Tibial nerve (tissue), 4 donors: ENCODE data around the gene FAF2. TPM values are rescaled to one million over a fixed set of nuclear protein-coding genes. Genes with fewer than 3 reads are reported as not detected.
"Not testable (repeated sequence)": the region's sequence is repeated elsewhere in the genome, so short reads cannot be mapped to it uniquely, and the experiment has no call there.

ENCODE experiments used
- DNase-seq, 2 donors: peaks; one replicate each; pipeline ENCODE4 v3.0.0-alpha.2; 2019; ENCODE audit warnings: low spot score in 2 of 2
- H3K27ac ChIP-seq, 4 donors: fragments of 200-600 bp; sonication (generic) in 3 of 4; one replicate each; pipeline ENCODE4 v1.5.1; 2017 to 2019; ENCODE audit warnings: mild to moderate bottlenecking in 1 of 4
- H3K27me3 ChIP-seq, 2 donors: fragments of 200-600 bp; sonication (generic) in 1 of 2; one replicate each; pipeline versions ENCODE4 v1.5.1 to v1.6.0; 2017 to 2019
- H3K36me3 ChIP-seq, 3 donors: fragments of 200-600 bp; sonication (generic); one replicate each; pipeline ENCODE4 v1.5.1; 2018 to 2019
- H3K4me1 ChIP-seq, 4 donors: fragments of 200-600 bp; sonication (generic) in 3 of 4; one replicate each; pipeline ENCODE4 v1.5.1; 2017 to 2019
- H3K4me3 ChIP-seq, 4 donors: fragments of 200-600 bp; sonication (generic) in 3 of 4; one replicate each; pipeline ENCODE4 v1.5.1; 2017 to 2019; ENCODE audit warnings: mild to moderate bottlenecking in 1 of 4, moderate library complexity in 1 of 4
- H3K9me3 ChIP-seq, 4 donors: fragments of 200-600 bp; sonication (generic) in 3 of 4; one replicate each; pipeline ENCODE4 v1.5.1; 2017 to 2019
- CTCF ChIP-seq, 5 experiments: fragments of 200-600 bp in 3 of 5; fragments of 450-650 bp in 2 of 5; sonication (generic) in 3 of 5; IDR thresholded peaks; one replicate each; pipeline ENCODE4 v1.5.1; 2016 to 2019; ENCODE audit warnings: antibody characterized with exemption in 5 of 5, mild to moderate bottlenecking in 3 of 5, moderate library complexity in 2 of 5
- EP300 ChIP-seq, 2 donors: sonication (generic); formaldehyde crosslinking; IDR thresholded peaks; one replicate each; pipeline ENCODE4 v1.6.1; 2017; ENCODE audit warnings: antibody characterized with exemption in 2 of 2, mild to moderate bottlenecking in 1 of 2
- POLR2A ChIP-seq, 2 donors: fragments of 450-650 bp; IDR thresholded peaks; one replicate each; pipeline ENCODE4 v1.6.1; 2017; ENCODE audit warnings: antibody characterized with exemption in 2 of 2, mild to moderate bottlenecking in 2 of 2, moderate library complexity in 2 of 2
- WGBS, 2 donors: methylation state at CpG; one replicate each; pipeline ENCODE4 v1.1.5; 2018; 5-methylcytosine and 5-hydroxymethylcytosine counted together
- total RNA-seq, 4 donors: library from RNA; depleted of rRNA; stranded (reverse); fragments of >200 nt; gene quantifications; one replicate each; pipeline ENCODE4 v1.1.0, GENCODE V29; 2016

The FAF2 gene
- total RNA-seq, 4 donors from 2014 or later, result 23.0 to 30.8 (median 29.4) TPM

- TF ChIP-seq CTCF (IDR thresholded peaks at IDR 0.05), result no peak
- no peak for TF ChIP-seq EP300 (IDR thresholded peaks at IDR 0.05)
- no peak for TF ChIP-seq POLR2A (IDR thresholded peaks at IDR 0.05)
- Histone ChIP-seq H3K27me3 (no peaks in the 10 kb centered on the region), H3K9me3 (no peaks in the 10 kb centered on the region), H3K27ac (peak overlapping the region in 2 of 4 donors; percentile 60 to 74), H3K4me3 (no peak overlapping the region), H3K36me3 (peaks cover 0 to 66% (median 0%) of the 10 kb centered on the region in 3 donors), H3K4me1 (peaks cover 0 to 88% (median 2%) of the 10 kb centered on the region in 4 donors)
- WGBS, 2 donors, result 78 to 79% methylated on average over 8 to 9 of the region's 9 CpGs
- DNase-seq, result no peak
Measured at GRCh38 chr5:176406436-176407052, 41.6 kb upstream of the FAF2 start.

GRCh38 chr5:176407456-176408251 is 40.5 kb upstream of the FAF2 start:
- H3K4me3 ChIP-seq, result no peak overlapping the region
- H3K4me1 ChIP-seq, result peaks cover 0 to 87% (median 2%) of the 10 kb centered on the region in 4 donors
- no peaks in the 10 kb centered on the region for H3K9me3 ChIP-seq
- no peaks in the 10 kb centered on the region for H3K27me3 ChIP-seq
- peak in 1 of 2 donors; percentile 63 for TF ChIP-seq EP300 (IDR thresholded peaks at IDR 0.05)
- TF ChIP-seq CTCF (IDR thresholded peaks at IDR 0.05), result no peak
- no peak for TF ChIP-seq POLR2A (IDR thresholded peaks at IDR 0.05)
- 66 to 69% methylated on average over 5 to 6 of the region's 6 CpGs for WGBS, 2 donors
- peak; percentile 20 to 61 for DNase-seq
- H3K27ac ChIP-seq, result peak overlapping the region in 2 of 4 donors; percentile 60 to 74
- peaks cover 0 to 66% (median 0%) of the 10 kb centered on the region in 3 donors for H3K36me3 ChIP-seq

GRCh38 chr5:176408252-176408573 is 40.0 kb upstream of the FAF2 start:
- WGBS, 2 donors, result 72 to 74% methylated on average over 10 of the region's 10 CpGs
- Histone ChIP-seq H3K36me3 (peaks cover 0 to 66% (median 0%) of the 10 kb centered on the region in 3 donors), H3K27ac (peak overlapping the region in 2 of 4 donors; percentile 60 to 74), H3K4me1 (peaks cover 0 to 87% (median 3%) of the 10 kb centered on the region in 4 donors)
- DNase-seq, H3K4me3 ChIP-seq, H3K27me3 ChIP-seq, H3K9me3 ChIP-seq: not testable (repeated sequence)

- peak overlapping the region in 1 of 4 donors; percentile 74 for H3K27ac ChIP-seq
- 76 to 83% methylated on average over 5 of the region's 5 CpGs for WGBS, 2 donors
- no peak for DNase-seq
- H3K4me3 ChIP-seq, result no peak overlapping the region
- H3K27me3 ChIP-seq, result no peaks in the 10 kb centered on the region
- no peaks in the 10 kb centered on the region for H3K9me3 ChIP-seq
- TF ChIP-seq POLR2A (IDR thresholded peaks at IDR 0.05), result no peak
- TF ChIP-seq EP300 (IDR thresholded peaks at IDR 0.05), result no peak
- H3K36me3 ChIP-seq, result peaks cover 0 to 66% (median 0%) of the 10 kb centered on the region in 3 donors
- peaks cover 0 to 87% (median 7%) of the 10 kb centered on the region in 4 donors for H3K4me1 ChIP-seq
Measured at GRCh38 chr5:176408590-176408989, 39.6 kb upstream of the FAF2 start.

- Histone ChIP-seq H3K4me3 (no peak overlapping the region), H3K9me3 (no peaks in the 10 kb centered on the region), H3K4me1 (peaks cover 0 to 89% (median 18%) of the 10 kb centered on the region in 4 donors), H3K27ac (peak overlapping the region in 1 of 4 donors; percentile 54), H3K36me3 (peaks cover 0 to 54% (median 0%) of the 10 kb centered on the region in 3 donors), H3K27me3 (no peaks in the 10 kb centered on the region)
- 82 to 90% methylated on average over 4 of the region's 4 CpGs for WGBS, 2 donors
- DNase-seq, result no peak
- TF ChIP-seq POLR2A (IDR thresholded peaks at IDR 0.05) (no peak), EP300 (IDR thresholded peaks at IDR 0.05) (no peak), CTCF (IDR thresholded peaks at IDR 0.05) (no peak)
Measured at GRCh38 chr5:176409765-176410164, 38.4 kb upstream of the FAF2 start.
